B cell (primary cell): ENCODE measurements around the gene MLLT3. TPM values are rescaled to one million over a fixed set of nuclear protein-coding genes. Genes with fewer than 3 reads are reported as not detected.

Experiments
- ATAC-seq: fragments of 200-7000 bp; cut with Tn5 transposase; one replicate; pipeline ENCODE4 v1.10.0; 2021; ENCODE audit warnings: low read depth, mild to moderate bottlenecking, moderate number of reproducible peaks, moderate library complexity
- CTCF ChIA-PET: fragments of 350-600 bp; sonication (Branson Sonifier 250); formaldehyde crosslinking; loops from one replicate; lab custom pipeline; 2021; ENCODE audit warnings: antibody characterized with exemption, inconsistent platforms; lab: Charles Lee
- POLR2A ChIA-PET: fragments of 350-600 bp; sonication (Branson Sonifier 250); formaldehyde crosslinking; loops from one replicate; lab custom pipeline; 2021; ENCODE audit warnings: antibody characterized with exemption; lab: Charles Lee
- DNase-seq: peaks from one replicate; pipeline ENCODE4 v3.0.0; 2013
- H2AFZ ChIP-seq: 2 replicates; pipeline ENCODE4 v1.6.1; 2012; ENCODE audit warnings: mild to moderate bottlenecking, low read depth, low read length; ENCODE audit not compliant: insufficient read depth, poor library complexity, severe bottlenecking
- H3K27ac ChIP-seq, 2 donors: 1 replicate in 1 of 2; 2 replicates in 1 of 2; pipeline ENCODE4 v1.5.1; 2012 to 2013; ENCODE audit warnings: low read length in 2 of 2, mild to moderate bottlenecking in 2 of 2, moderate library complexity in 1 of 2
- H3K27me3 ChIP-seq, 4 experiments: fragments of 200-600 bp in 1 of 4; sonication (generic) in 1 of 4; replicated peaks in 1 of 4; 1 replicate in 2 of 4; 2 replicates in 2 of 4; pipeline versions ENCODE4 v1.6.1 to v1.7.0; 2013 to 2016; ENCODE audit warnings: low read length in 3 of 4, mild to moderate bottlenecking in 2 of 4, mixed read lengths in 1 of 4, moderate library complexity in 1 of 4; ENCODE audit not compliant: insufficient read depth in 4 of 4, control insufficient read depth in 3 of 4; ENCODE audit errors: control extremely low read depth in 1 of 4
- H3K36me3 ChIP-seq, 2 experiments: replicated peaks in 1 of 2; 1 replicate in 1 of 2; 2 replicates in 1 of 2; pipeline versions ENCODE4 v1.6.1 to v1.7.1; 2013; ENCODE audit warnings: low read length in 1 of 2; ENCODE audit not compliant: insufficient read depth in 2 of 2, control insufficient read depth in 1 of 2; ENCODE audit errors: control extremely low read depth in 1 of 2, extremely low read depth in 1 of 2
- H3K4me1 ChIP-seq, 2 donors: fragments of 200-600 bp in 1 of 2; sonication (generic) in 1 of 2; 1 replicate in 1 of 2; 2 replicates in 1 of 2; pipeline versions ENCODE4 v1.5.1 to v1.6.1; 2013 to 2017; ENCODE audit warnings: low read length in 2 of 2; ENCODE audit not compliant: control insufficient read depth in 2 of 2, insufficient read depth in 2 of 2
- H3K4me2 ChIP-seq: replicated peaks from 2 replicates; pipeline ENCODE3; 2012; ENCODE audit warnings: mild to moderate bottlenecking, low read depth, low read length; ENCODE audit not compliant: poor library complexity, severe bottlenecking
- H3K4me3 ChIP-seq, 5 experiments: fragments of 200-600 bp in 1 of 5; sonication (generic) in 1 of 5; 1 replicate in 3 of 5; 2 replicates in 2 of 5; pipeline versions ENCODE4 v1.5.1 to v1.7.0; 2011 to 2016; ENCODE audit warnings: low read length in 4 of 5, mild to moderate bottlenecking in 4 of 5, low read depth in 2 of 5, control low read depth in 1 of 5, moderate library complexity in 1 of 5; ENCODE audit not compliant: insufficient read depth in 1 of 5; ENCODE audit errors: control extremely low read depth in 1 of 5, extremely low read depth in 1 of 5
- H3K79me2 ChIP-seq: fragments of 200-600 bp; sonication (generic); one replicate; pipeline ENCODE4 v1.6.0; 2016; ENCODE audit warnings: low read length; ENCODE audit not compliant: control insufficient read depth, insufficient read depth
- H3K9ac ChIP-seq: fragments of 200-600 bp; sonication (generic); 2 replicates; pipeline ENCODE4 v1.6.1; 2017; ENCODE audit warnings: mild to moderate bottlenecking, low read length, moderate library complexity
- H3K9me3 ChIP-seq, 3 donors: one replicate each; pipeline versions ENCODE4 v1.6.1 to v1.7.1; 2013; ENCODE audit warnings: low read length in 2 of 3; ENCODE audit not compliant: control insufficient read depth in 2 of 3, insufficient read depth in 1 of 3; ENCODE audit errors: control extremely low read depth in 1 of 3
- H4K20me1 ChIP-seq: 2 replicates; pipeline ENCODE4 v1.6.0; 2012; ENCODE audit warnings: mild to moderate bottlenecking, low read length; ENCODE audit not compliant: insufficient read depth, control insufficient read depth, poor library complexity, severe bottlenecking
- H3K27ac Mint-ChIP-seq: one replicate; pipeline ENCODE4 v1.8.0; 2021; ENCODE audit warnings: mixed read lengths
- H3K27me3 Mint-ChIP-seq: one replicate; pipeline ENCODE4 v1.8.0; 2021; ENCODE audit warnings: mixed read lengths
- H3K4me1 Mint-ChIP-seq: one replicate; pipeline ENCODE4 v1.8.0; 2021; ENCODE audit warnings: mixed read lengths
- H3K4me3 Mint-ChIP-seq: one replicate; pipeline ENCODE4 v1.8.0; 2021; ENCODE audit warnings: mixed read lengths
- H3K9me3 Mint-ChIP-seq: one replicate; pipeline ENCODE4 v1.8.0; 2022; ENCODE audit warnings: mixed read lengths; ENCODE audit not compliant: insufficient read depth
- CTCF ChIP-seq: fragments of 200-600 bp; IDR thresholded peaks from one replicate; pipeline ENCODE4 v1.8.0; 2022; ENCODE audit warnings: antibody characterized with exemption, mild to moderate bottlenecking
- EZH2 ChIP-seq: IDR thresholded peaks from 2 replicates; pipeline ENCODE4 v1.6.1; 2012; ENCODE audit warnings: borderline replicate concordance, low read depth, mild to moderate bottlenecking, moderate library complexity, low read length; ENCODE audit not compliant: insufficient read depth, poor library complexity, severe bottlenecking
- WGBS: methylation state at CpG from one replicate; pipeline ENCODE4 v1.1.5; 2013; ENCODE audit warnings: missing lambda C conversion rate; ENCODE audit not compliant: insufficient coverage; 5-methylcytosine and 5-hydroxymethylcytosine counted together
- intact Hi-C: fragments of 100-400 bp; cut with micrococcal nuclease; formaldehyde crosslinking; loops from one replicate; pipeline ENCODE4 v1.10.0; 2022
- polyA plus RNA-seq: library from polyadenylated mRNA; depleted of rRNA; stranded (reverse); fragments of >200 nt; gene quantifications from 2 replicates; pipeline ENCODE4 v1.2.3, GENCODE V29; 2012
- total RNA-seq, 2 donors: library from RNA; stranded (reverse); fragments of 120-200 nt in 1 of 2; gene quantifications; 1 replicate in 1 of 2; 2 replicates in 1 of 2; pipeline versions ENCODE4 v1.2.3 to v1.2.4, GENCODE V29; 2013 to 2022

MLLT3 gene
- total and polyA plus RNA-seq, 2 donors (not counting 1 experiment from before 2014, with no cell fraction given): 3.4 to 3.6 TPM

DNA sequence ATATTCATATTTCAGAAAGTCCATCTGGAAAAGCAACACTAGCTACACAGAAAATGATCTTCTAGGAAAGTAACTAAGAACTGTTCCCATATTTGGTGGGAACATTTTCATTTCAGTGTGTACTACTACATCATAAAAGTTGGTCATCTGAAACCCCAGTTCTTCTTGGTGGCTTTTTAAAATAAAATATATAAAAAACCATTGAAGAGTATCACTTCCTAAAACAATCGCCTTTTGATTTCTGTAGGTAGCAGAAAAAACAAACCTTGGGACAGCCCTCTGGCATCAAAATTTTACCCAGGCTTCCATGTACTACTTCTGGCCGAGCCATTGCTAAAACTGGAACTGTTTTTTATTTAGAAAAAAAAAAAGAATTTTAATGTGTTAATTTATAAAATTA lies 158.5 kb downstream of the MLLT3 start:
- Histone ChIP-seq H4K20me1 (no peaks in the 10 kb centered on the region), H3K27me3 (no peaks in the 10 kb centered on the region), H3K4me1 (no peaks in the 10 kb centered on the region), H3K4me2 (no peak overlapping the region), H3K9me3 (no peaks in the 10 kb centered on the region), H3K4me3 (no peak overlapping the region), H3K9ac (no peak overlapping the region), H3K79me2 (no peaks in the 10 kb centered on the region), H3K27ac (no peak overlapping the region), H2AFZ (no peak overlapping the region), H3K36me3 (no peaks in the 10 kb centered on the region)
- ChIA-PET CTCF (no interaction called here), POLR2A (no interaction called here)
- ATAC-seq (no peak), DNase-seq (no peak)
- Mint-ChIP-seq H3K4me1 (peaks cover 3% of the 10 kb centered on the region), H3K9me3 (no peaks in the 10 kb centered on the region), H3K27me3 (peaks cover 6% of the 10 kb centered on the region), H3K4me3 (no peak overlapping the region), H3K27ac (no peak overlapping the region)
- intact Hi-C loops: no loop called here
- WGBS: no CpG with 5 or more reads among the region's 2 CpGs
- TF ChIP-seq EZH2 (no peak), CTCF (no peak)

GRCh38 chr9:20462410-20462809 lies 159.9 kb downstream of the MLLT3 start:
- DNase-seq: no peak
- intact Hi-C loops: no loop called here
- no peak overlapping the region for H3K4me2 ChIP-seq
- no peaks in the 10 kb centered on the region for H3K27me3 ChIP-seq
- H4K20me1 ChIP-seq: no peaks in the 10 kb centered on the region
- H3K27ac Mint-ChIP-seq: no peak overlapping the region
- POLR2A ChIA-PET: no interaction called here
- H3K4me3 Mint-ChIP-seq: no peak overlapping the region
- H3K4me1 ChIP-seq: no peaks in the 10 kb centered on the region
- ATAC-seq: no peak
- no peak overlapping the region for H2AFZ ChIP-seq
- CTCF ChIA-PET: no interaction called here
- H3K79me2 ChIP-seq: no peaks in the 10 kb centered on the region
- H3K27me3 Mint-ChIP-seq: peaks cover 6% of the 10 kb centered on the region
- H3K9me3 ChIP-seq: no peaks in the 10 kb centered on the region
- no peak overlapping the region for H3K4me3 ChIP-seq
- 100% methylated on average over 2 of the region's 3 CpGs for WGBS
- peaks cover 3% of the 10 kb centered on the region for H3K4me1 Mint-ChIP-seq
- H3K36me3 ChIP-seq: no peaks in the 10 kb centered on the region
- no peak overlapping the region for H3K9ac ChIP-seq
- H3K27ac ChIP-seq: no peak overlapping the region
- H3K9me3 Mint-ChIP-seq: no peaks in the 10 kb centered on the region
- TF ChIP-seq CTCF: no peak
- TF ChIP-seq EZH2: no peak
